ENCODE data around the gene PTEN. TPM values are rescaled to one million over a fixed set of nuclear protein-coding genes. Genes with fewer than 3 reads are reported as not detected.

Gene PTEN
- total RNA-seq, 1 experiment from 2014 or later, result 58.7 TPM

- peak; percentile 98 for DNase-seq (ENCODE audit: low read depth, low spot score)
- Histone ChIP-seq H3K36me3 (ENCODE audit: control insufficient read depth in 1 of 2, insufficient read depth in 2 of 2, low read length in 2 of 2) (no peaks in the 10 kb centered on the region), H3K27me3 (ENCODE audit: insufficient read depth, low read length) (no peaks in the 10 kb centered on the region), H3K79me2 (ENCODE audit: insufficient read depth, low read length) (peaks cover 36% of the 10 kb centered on the region), H3K9ac (ENCODE audit: low read length) (peak overlapping the region; percentile 88), H3K9me3 (ENCODE audit: control insufficient read depth in 1 of 2, insufficient read depth in 1 of 2, low read depth in 1 of 2, low read length in 2 of 2) (no peaks in the 10 kb centered on the region), H3K27ac (ENCODE audit: low read depth, low read length) (peak overlapping the region; percentile 94), H3K9me2 (ENCODE audit: insufficient read depth) (no peaks in the 10 kb centered on the region), H4K20me1 (ENCODE audit: insufficient read depth) (peaks cover 10% of the 10 kb centered on the region; the same call in 1 of the 2 replicates), H2AFZ (ENCODE audit: low read depth, low read length, poor library complexity, severe bottlenecking) (peak overlapping the region; percentile 71), H3K4me1 (ENCODE audit: control insufficient read depth in 1 of 2, insufficient read depth in 2 of 2, low read length in 2 of 2) (peaks cover 14 to 28% of the 10 kb centered on the region in 2 experiments; a peak in 3 of 4 replicates), H3K4me3 (replicated peaks in 1 of 2; ENCODE audit: low read depth in 1 of 2, low read length in 2 of 2) (peak overlapping the region; percentile 84 to 93), H3K4me2 (ENCODE audit: low read length) (peak overlapping the region; percentile 97)
- POLR2A ChIA-PET, result interaction anchor here (0.9 to 2.8 kb wide), 11 partner anchors 9 to 526 kb away, joined by 3 to 16 read pairs (median 4); partner anchors contain the start of gene ATAD1
- intact Hi-C loops (cut with micrococcal nuclease), result loop anchor here (2.0 to 5.0 kb wide), 4 partner anchors 17 to 525 kb away; partner anchors contain the start of genes ATAD1 and PAPSS2
- no TSS peak for BruUV-seq (replicated peaks)
- RAD21 ChIA-PET (ENCODE audit: low non-redundant PET in 1 of 2, low total read pairs in 2 of 2, uncharacterized antibody in 2 of 2, unreplicated experiment in 2 of 2), result interaction anchor here in 1 of 2 experiments (1.5 to 1.8 kb wide), 3 partner anchors 246 to 525 kb away, joined by 3 to 6 read pairs (median 3); no protein-coding TSS in a partner anchor
- peak; percentile 71 for ATAC-seq
- TF ChIP-seq YY1 (IDR thresholded peaks at IDR 0.05; ENCODE audit: extremely low read depth, insufficient replicate concordance, low read depth, low read length) (peak; percentile 81), SIN3A (IDR thresholded peaks at IDR 0.05; ENCODE audit: low read depth) (peak; percentile 44), JUND (IDR thresholded peaks at IDR 0.05) (peak; percentile 94), EGR1 (IDR thresholded peaks at IDR 0.05; ENCODE audit: low read depth) (peak; percentile 80), ZFX (IDR thresholded peaks at IDR 0.05) (no peak), ZBTB33 (IDR thresholded peaks at IDR 0.05; ENCODE audit: extremely low read depth, insufficient replicate concordance, low read length) (peak; percentile 66), EZH2 (IDR thresholded peaks at IDR 0.05) (no peak), POLR2AphosphoS5 (IDR thresholded peaks at IDR 0.05; ENCODE audit: low read depth, low read length) (peak; percentile 89), ZNF274 (IDR thresholded peaks at IDR 0.05; ENCODE audit: low read depth, low read length) (no peak), SP1 (IDR thresholded peaks at IDR 0.05; ENCODE audit: low read depth) (peak; percentile 100), POLR2A (IDR thresholded peaks at IDR 0.05; ENCODE audit: borderline replicate concordance, extremely low read depth, insufficient read depth, insufficient read length) (peak; percentile 87), CBX3 (IDR thresholded peaks at IDR 0.05; ENCODE audit: low read depth) (peak; percentile 96), TCF7L2 (IDR thresholded peaks at IDR 0.05; ENCODE audit: borderline replicate concordance, extremely low read depth, insufficient read depth, insufficient read length) (peak; percentile 90), RAD21 (IDR thresholded peaks at IDR 0.05; ENCODE audit: low read depth) (no peak; the same call in 1 of the 2 replicates)
- TF ChIP-seq, protein P1, sequence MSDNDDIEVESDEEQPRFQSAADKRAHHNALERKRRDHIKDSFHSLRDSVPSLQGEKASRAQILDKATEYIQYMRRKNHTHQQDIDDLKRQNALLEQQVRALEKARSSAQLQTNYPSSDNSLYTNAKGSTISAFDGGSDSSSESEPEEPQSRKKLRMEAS (IDR thresholded peaks at IDR 0.05), result peak; percentile 91
- CTCF ChIA-PET, result interaction anchor here (1.5 to 3.1 kb wide), 5 partner anchors 12 to 528 kb away, joined by 5 to 20 read pairs (median 10); no protein-coding TSS in a partner anchor
Observed at GRCh38 chr10:87861953-87862678, 1.3 kb upstream of the PTEN start.
